ENCODE results near the gene GPR161.

GRCh38 chr1:168159979-168160378 lies 23.2 kb upstream of the GPR161 start:
- no peak for TF ChIP-seq CTCF (IDR thresholded peaks at IDR 0.05)
- no peak for TF ChIP-seq POLR2A (IDR thresholded peaks at IDR 0.05)
